Thyroid gland (tissue), 4 donors: Measurements from ENCODE around the gene ANTXR1. TPM values are rescaled to one million over a fixed set of nuclear protein-coding genes. Genes with fewer than 3 reads are reported as not detected.

Source experiments
- DNase-seq, 2 donors: peaks; one replicate each; pipeline ENCODE4 v3.0.0-alpha.2; 2019
- H3K27ac ChIP-seq, 3 donors: fragments of 200-600 bp; sonication (generic); 1 replicate in 2 of 3; 2 replicates in 1 of 3; pipeline ENCODE4 v1.5.1; 2016 to 2019; ENCODE audit warnings: mild to moderate bottlenecking in 1 of 3, moderate library complexity in 1 of 3
- H3K27me3 ChIP-seq: fragments of 200-600 bp; sonication (generic); one replicate; pipeline ENCODE4 v1.5.1; 2019
- H3K36me3 ChIP-seq, 2 donors: fragments of 200-600 bp; sonication (generic); one replicate each; pipeline ENCODE4 v1.5.1; 2016 to 2019
- H3K4me1 ChIP-seq, 2 donors: fragments of 200-600 bp; sonication (generic); one replicate each; pipeline ENCODE4 v1.5.1; 2017 to 2019
- H3K4me3 ChIP-seq, 3 donors: fragments of 200-600 bp; sonication (generic); replicated peaks in 1 of 3; 1 replicate in 2 of 3; 2 replicates in 1 of 3; pipeline ENCODE4 v1.5.1; 2016; ENCODE audit warnings: mild to moderate bottlenecking in 1 of 3
- H3K9me3 ChIP-seq: fragments of 200-600 bp; sonication (generic); one replicate; pipeline ENCODE4 v1.5.1; 2017
- CTCF ChIP-seq, 6 experiments: fragments of 200-600 bp in 3 of 6; fragments of 450-650 bp in 3 of 6; sonication (generic) in 3 of 6; IDR thresholded peaks; one replicate each; pipeline ENCODE4 v1.5.1; 2016 to 2019; ENCODE audit warnings: antibody characterized with exemption in 6 of 6, mild to moderate bottlenecking in 2 of 6, inconsistent platforms in 1 of 6, moderate library complexity in 1 of 6
- POLR2A ChIP-seq, 2 donors: fragments of 450-650 bp; IDR thresholded peaks; one replicate each; pipeline ENCODE4 v1.6.1; 2017; ENCODE audit warnings: antibody characterized with exemption in 2 of 2, mild to moderate bottlenecking in 2 of 2, moderate library complexity in 1 of 2
- WGBS, 2 donors: methylation state at CpG; one replicate each; pipeline ENCODE4 v1.1.5; 2017; 5-methylcytosine and 5-hydroxymethylcytosine counted together
- intact Hi-C: fragments of 100-400 bp; cut with DNase I; formaldehyde crosslinking; loops from one replicate; pipeline ENCODE4 v1.15.1; 2023
- total RNA-seq, 4 donors: library from RNA; depleted of rRNA; stranded (reverse); fragments of >200 nt; gene quantifications; one replicate each; pipeline ENCODE4 v1.2.3, GENCODE V29; 2016

Gene ANTXR1
- total RNA-seq, 4 donors from 2014 or later: 56.4 to 103 (median 79.3) TPM

GRCh38 chr2:69119104-69119894 lies 106.3 kb downstream of the ANTXR1 start:
- TF ChIP-seq CTCF (IDR thresholded peaks at IDR 0.05) (no peak), POLR2A (IDR thresholded peaks at IDR 0.05) (no peak)
- no peak for DNase-seq
- Histone ChIP-seq H3K27me3 (no peaks in the 10 kb centered on the region), H3K4me3 (no peak overlapping the region), H3K27ac (no peak overlapping the region), H3K9me3 (no peaks in the 10 kb centered on the region), H3K36me3 (no peaks in the 10 kb centered on the region), H3K4me1 (peaks cover 4 to 27% of the 10 kb centered on the region in 2 donors)
- intact Hi-C loops: no loop called here
- 84 to 91% methylated on average over 14 to 16 of the region's 16 CpGs for WGBS, 2 donors

- TF ChIP-seq CTCF (IDR thresholded peaks at IDR 0.05) (no peak), POLR2A (IDR thresholded peaks at IDR 0.05) (no peak)
- Histone ChIP-seq H3K4me3 (no peak overlapping the region), H3K4me1 (peaks cover 0 to 17% of the 10 kb centered on the region in 2 donors), H3K27ac (no peak overlapping the region), H3K27me3 (no peaks in the 10 kb centered on the region), H3K9me3 (no peaks in the 10 kb centered on the region), H3K36me3 (no peaks in the 10 kb centered on the region)
- 84 to 86% methylated on average over 4 of the region's 4 CpGs for WGBS, 2 donors
- intact Hi-C loops: no loop called here
- no peak for DNase-seq
Measured at GRCh38 chr2:69122271-69122670, 109.3 kb downstream of the ANTXR1 start.

GRCh38 chr2:69123182-69123581 lies 110.2 kb downstream of the ANTXR1 start:
- Histone ChIP-seq H3K4me1 (peaks cover 0 to 9% of the 10 kb centered on the region in 2 donors), H3K4me3 (no peak overlapping the region), H3K36me3 (no peaks in the 10 kb centered on the region), H3K9me3 (no peaks in the 10 kb centered on the region), H3K27me3 (no peaks in the 10 kb centered on the region), H3K27ac (no peak overlapping the region)
- TF ChIP-seq POLR2A (IDR thresholded peaks at IDR 0.05) (no peak), CTCF (IDR thresholded peaks at IDR 0.05) (no peak)
- intact Hi-C loops: no loop called here
- 94 to 99% methylated on average over 5 of the region's 5 CpGs for WGBS, 2 donors
- no peak for DNase-seq

GRCh38 chr2:69124343-69124742 lies 111.4 kb downstream of the ANTXR1 start:
- no peak for DNase-seq
- Histone ChIP-seq H3K27me3 (no peaks in the 10 kb centered on the region), H3K27ac (no peak overlapping the region), H3K4me3 (no peak overlapping the region), H3K9me3 (no peaks in the 10 kb centered on the region), H3K36me3 (no peaks in the 10 kb centered on the region), H3K4me1 (no peaks in the 10 kb centered on the region)
- WGBS, 2 donors: 52 to 67% methylated on average over 4 of the region's 4 CpGs
- intact Hi-C loops: no loop called here
- no peak for TF ChIP-seq CTCF (IDR thresholded peaks at IDR 0.05)
- no peak for TF ChIP-seq POLR2A (IDR thresholded peaks at IDR 0.05)

- H3K4me3 ChIP-seq: no peak overlapping the region
- H3K9me3 ChIP-seq: no peaks in the 10 kb centered on the region
- no peaks in the 10 kb centered on the region for H3K27me3 ChIP-seq
- no peaks in the 10 kb centered on the region for H3K4me1 ChIP-seq
- TF ChIP-seq CTCF (IDR thresholded peaks at IDR 0.05) (no peak), POLR2A (IDR thresholded peaks at IDR 0.05) (no peak)
- WGBS, 2 donors: 87 to 91% methylated on average over 3 of the region's 3 CpGs
- no peaks in the 10 kb centered on the region for H3K36me3 ChIP-seq
- H3K27ac ChIP-seq: no peak overlapping the region
- no peak for DNase-seq
- intact Hi-C loops: no loop called here
Measured at GRCh38 chr2:69125816-69126215, 112.8 kb downstream of the ANTXR1 start.
